IMR-90 (cell line): ENCODE data around the gene SCGB1A1. TPM values are rescaled to one million over a fixed set of nuclear protein-coding genes. Genes with fewer than 3 reads are reported as not detected.

Source experiments
- ATAC-seq: fragments of 200-7000 bp; cut with Tn5 transposase; 2 replicates; pipeline ENCODE4 v1.9.1; 2020; ENCODE audit warnings: low read depth, mild to moderate bottlenecking, moderate library complexity
- BruUV-seq: library from RNA; stranded (reverse); fragments of 400-500 nt; replicated peaks from 2 replicates; lab custom pipeline; 2021; lab: Mats Ljungman, UMichigan
- CTCF ChIA-PET: fragments of 300-600 bp; formaldehyde crosslinking; extraction: SDS; loops from one replicate; lab custom pipeline; 2021; ENCODE audit warnings: antibody characterized with exemption; lab: Yijun Ruan, JAX
- POLR2A ChIA-PET: fragments of 300-600 bp; sonication (Branson Sonifier 250); formaldehyde crosslinking; loops from one replicate; lab custom pipeline; 2022; ENCODE audit warnings: antibody characterized with exemption; ENCODE audit not compliant: unreplicated experiment; lab: Charles Lee
- DNase-seq: peaks from one replicate; pipeline ENCODE4 v3.0.0; 2013
- H2AFZ ChIP-seq: replicated peaks from 2 replicates; pipeline ENCODE3; 2013; ENCODE audit warnings: low read length, mild to moderate bottlenecking; ENCODE audit not compliant: poor library complexity
- H2AK5ac ChIP-seq: 2 replicates; pipeline ENCODE4 v1.6.1; 2013; ENCODE audit warnings: low read depth, low read length, inconsistent platforms
- H2AK9ac ChIP-seq: replicated peaks from 2 replicates; pipeline ENCODE3; 2013; ENCODE audit warnings: mild to moderate bottlenecking, low read depth, low read length, moderate library complexity; ENCODE audit not compliant: poor library complexity
- H2BK120ac ChIP-seq: 2 replicates; pipeline ENCODE4 v1.6.1; 2013; ENCODE audit warnings: low read depth, low read length, inconsistent platforms
- H2BK15ac ChIP-seq: 3 replicates; pipeline ENCODE4 v1.6.1; 2013; ENCODE audit warnings: low read depth, low read length, inconsistent platforms
- H2BK20ac ChIP-seq: 2 replicates; pipeline ENCODE4 v1.6.1; 2013; ENCODE audit warnings: low read depth, mild to moderate bottlenecking, inconsistent platforms, low read length, moderate library complexity
- H2BK5ac ChIP-seq: 2 replicates; pipeline ENCODE4 v1.6.1; 2013; ENCODE audit warnings: mild to moderate bottlenecking, low read depth, low read length, inconsistent platforms; ENCODE audit not compliant: poor library complexity, severe bottlenecking
- H3K14ac ChIP-seq: replicated peaks from 2 replicates; pipeline ENCODE4 v1.6.1; 2013; ENCODE audit warnings: low read depth, low read length, inconsistent platforms
- H3K18ac ChIP-seq: 2 replicates; pipeline ENCODE4 v1.6.1; 2013; ENCODE audit warnings: low read depth, low read length, control low read depth
- H3K23ac ChIP-seq: 2 replicates; pipeline ENCODE4 v1.6.1; 2013; ENCODE audit warnings: low read depth, low read length, inconsistent platforms
- H3K27ac ChIP-seq: 2 replicates; pipeline ENCODE4 v1.5.1; 2013; ENCODE audit warnings: mild to moderate bottlenecking, control low read depth, low read length; ENCODE audit not compliant: insufficient read depth
- H3K27me3 ChIP-seq: 2 replicates; pipeline ENCODE4 v1.6.1; 2013; ENCODE audit warnings: low read length; ENCODE audit not compliant: control insufficient read depth, insufficient read depth
- H3K36me3 ChIP-seq: 2 replicates; pipeline ENCODE4 v1.6.1; 2013; ENCODE audit warnings: low read length, mixed read lengths; ENCODE audit not compliant: control insufficient read depth, insufficient read depth
- H3K4ac ChIP-seq: 2 replicates; pipeline ENCODE4 v1.6.1; 2013; ENCODE audit warnings: low read depth, low read length, inconsistent platforms
- H3K4me1 ChIP-seq: 2 replicates; pipeline ENCODE4 v1.6.1; 2013; ENCODE audit warnings: low read length, mixed read lengths; ENCODE audit not compliant: control insufficient read depth, insufficient read depth
- H3K4me2 ChIP-seq: 2 replicates; pipeline ENCODE4 v1.6.1; 2013; ENCODE audit warnings: low read depth, mild to moderate bottlenecking, control low read depth, low read length, moderate library complexity
- H3K4me3 ChIP-seq: 2 replicates; pipeline ENCODE4 v1.5.1; 2013; ENCODE audit warnings: low read depth, mild to moderate bottlenecking, control low read depth, low read length, moderate library complexity; ENCODE audit not compliant: insufficient read depth
- H3K56ac ChIP-seq: 2 replicates; pipeline ENCODE4 v1.6.1; 2013; ENCODE audit warnings: low read length, inconsistent platforms; ENCODE audit not compliant: insufficient read depth; ENCODE audit errors: extremely low read depth
- H3K79me1 ChIP-seq, 2 experiments: 2 replicates each; pipeline ENCODE4 v1.6.1; 2013; ENCODE audit warnings: low read length in 2 of 2, inconsistent platforms in 1 of 2, low read depth in 1 of 2
- H3K9ac ChIP-seq: 2 replicates; pipeline ENCODE4 v1.6.1; 2013; ENCODE audit warnings: low read depth, low read length, control low read depth
- H3K9me1 ChIP-seq: 2 replicates; pipeline ENCODE4 v1.6.1; 2013; ENCODE audit warnings: low read length, inconsistent platforms; ENCODE audit not compliant: insufficient read depth
- H3K9me3 ChIP-seq: 2 replicates; pipeline ENCODE4 v1.6.1; 2013; ENCODE audit warnings: low read length; ENCODE audit not compliant: control insufficient read depth, insufficient read depth
- H4K20me1 ChIP-seq: 2 replicates; pipeline ENCODE4 v1.6.1; 2013; ENCODE audit warnings: low read length, inconsistent platforms; ENCODE audit not compliant: insufficient read depth
- H4K5ac ChIP-seq: 2 replicates; pipeline ENCODE4 v1.6.1; 2013; ENCODE audit warnings: mild to moderate bottlenecking, low read depth, low read length, control low read depth
- H4K8ac ChIP-seq, 2 experiments: 2 replicates each; pipeline ENCODE4 v1.6.1; 2013; ENCODE audit warnings: low read depth in 2 of 2, low read length in 2 of 2, control low read depth in 1 of 2, inconsistent platforms in 1 of 2
- H4K91ac ChIP-seq: 2 replicates; pipeline ENCODE4 v1.6.1; 2013; ENCODE audit warnings: low read depth, low read length, inconsistent platforms; ENCODE audit not compliant: insufficient read depth
- BHLHE40 ChIP-seq: fragments of 150-350 bp; IDR thresholded peaks from 2 replicates; pipeline ENCODE4 v1.6.1; 2016; ENCODE audit warnings: mild to moderate bottlenecking, low read depth, low read length
- CEBPB ChIP-seq: IDR thresholded peaks from 2 replicates; pipeline ENCODE4 v1.6.1; 2012; ENCODE audit warnings: low read depth, low read length, improper control_type of control experiment
- CHD1 ChIP-seq: IDR thresholded peaks from 2 replicates; pipeline ENCODE4 v1.6.1; 2012; ENCODE audit warnings: low read depth, low read length, improper control_type of control experiment
- CTCF ChIP-seq: conservative IDR thresholded peaks from 2 replicates; pipeline ENCODE4 v1.5.1; 2012; ENCODE audit warnings: mild to moderate bottlenecking, low read depth, low read length, improper control_type of control experiment
- ELK1 ChIP-seq: fragments of 150-350 bp; IDR thresholded peaks from 2 replicates; pipeline ENCODE4 v1.6.1; 2016; ENCODE audit warnings: low read depth, mild to moderate bottlenecking, low read length, moderate library complexity, borderline replicate concordance
- FOS ChIP-seq: fragments of 150-350 bp; IDR thresholded peaks from 2 replicates; pipeline ENCODE4 v1.6.1; 2016; ENCODE audit warnings: low read depth, low read length
- MAFK ChIP-seq: IDR thresholded peaks from 2 replicates; pipeline ENCODE4 v1.6.1; 2012; ENCODE audit warnings: low read depth, low read length, improper control_type of control experiment
- MAZ ChIP-seq: IDR thresholded peaks from 2 replicates; pipeline ENCODE4 v1.6.1; 2012; ENCODE audit warnings: low read depth, mild to moderate bottlenecking, low read length, improper control_type of control experiment, moderate library complexity, borderline replicate concordance
- MXI1 ChIP-seq: IDR thresholded peaks from 2 replicates; pipeline ENCODE4 v1.6.1; 2012; ENCODE audit warnings: low read depth, mild to moderate bottlenecking, low read length, moderate library complexity, borderline replicate concordance
- NFE2L2 ChIP-seq: fragments of 150-350 bp; IDR thresholded peaks from 2 replicates; pipeline ENCODE4 v1.6.1; 2016; ENCODE audit warnings: low read depth, mild to moderate bottlenecking, low read length
- POLR2A ChIP-seq: IDR thresholded peaks from 2 replicates; pipeline ENCODE4 v1.6.1; 2012; ENCODE audit warnings: mild to moderate bottlenecking, low read depth, low read length
- RAD21 ChIP-seq: IDR thresholded peaks from 2 replicates; pipeline ENCODE4 v1.6.1; 2012; ENCODE audit warnings: low read length, improper control_type of control experiment
- RCOR1 ChIP-seq: IDR thresholded peaks from 2 replicates; pipeline ENCODE4 v1.6.1; 2012; ENCODE audit warnings: mild to moderate bottlenecking, low read length, improper control_type of control experiment; ENCODE audit not compliant: insufficient replicate concordance
- RFX5 ChIP-seq: IDR thresholded peaks from 2 replicates; pipeline ENCODE4 v1.8.0; 2012; ENCODE audit warnings: low read depth, mild to moderate bottlenecking, low read length, moderate library complexity
- SMC3 ChIP-seq: fragments of 150-350 bp; IDR thresholded peaks from 2 replicates; pipeline ENCODE4 v1.6.1; 2016; ENCODE audit warnings: low read depth, mild to moderate bottlenecking, antibody characterized with exemption, low read length, moderate library complexity
- USF2 ChIP-seq: fragments of 150-350 bp; IDR thresholded peaks from 2 replicates; pipeline ENCODE4 v1.6.1; 2017; ENCODE audit warnings: mild to moderate bottlenecking, antibody characterized with exemption, low read length, low read depth
- WGBS, 2 experiments: methylation state at CpG; one replicate each; pipeline versions ENCODE4 v1.1.5 to v1.1.7; 2013; ENCODE audit warnings: missing lambda C conversion rate in 2 of 2; ENCODE audit not compliant: insufficient read length in 1 of 2; ENCODE audit errors: extremely low coverage in 2 of 2; 5-methylcytosine and 5-hydroxymethylcytosine counted together
- dilution Hi-C: fragments of 300-500 bp; cut with HindIII; formaldehyde crosslinking; loops from one replicate; pipeline ENCODE4 v1.14.3; 2018; ENCODE audit warnings: low sequenced_read_pairs; ENCODE audit not compliant: unreplicated experiment
- in situ Hi-C: fragments of 300-500 bp; cut with MboI; formaldehyde crosslinking; loops from 3 replicates; pipeline ENCODE4 v1.14.3; 2019; ENCODE audit warnings: low sequenced_read_pairs, inconsistent platforms, mixed read lengths
- intact Hi-C: fragments of 100-400 bp; cut with micrococcal nuclease; formaldehyde crosslinking; loops from 2 replicates; pipeline ENCODE4 v1.10.0; 2022
- polyA plus RNA-seq, 3 experiments: library from polyadenylated mRNA; depleted of rRNA; stranded (reverse); fragments of >200 nt; gene quantifications; 2 replicates each; pipeline ENCODE4 v1.2.3, GENCODE V29; 2012; ENCODE audit warnings: low replicate concordance in 1 of 3
- total RNA-seq: library from RNA; depleted of rRNA; stranded (reverse); fragments of >200 nt; gene quantifications from 2 replicates; pipeline ENCODE4 v1.2.3, GENCODE V29; 2012

SCGB1A1 gene
- total and polyA plus RNA-seq, 2 of the 4 experiments (the other 2 are of a cell fraction), result not detected

GRCh38 chr11:62406034-62406433 is 12.8 kb upstream of the SCGB1A1 start:
- in situ Hi-C loops, result no loop called here
- H3K14ac ChIP-seq, result no peak overlapping the region

More at GRCh38 chr11:62406034-62406433, 12.8 kb upstream of the SCGB1A1 start:
- Histone ChIP-seq H3K4me3 (no peak overlapping the region), H3K27ac (no peak overlapping the region), H2BK5ac (no peak overlapping the region), H3K79me1 (no peaks in the 10 kb centered on the region), H2AFZ (no peak overlapping the region), H3K9ac (no peak overlapping the region), H3K23ac (no peak overlapping the region), H4K5ac (no peak overlapping the region), H3K27me3 (no peaks in the 10 kb centered on the region), H4K91ac (no peak overlapping the region), H4K8ac (no peak overlapping the region), H2AK5ac (no peak overlapping the region), H4K20me1 (no peaks in the 10 kb centered on the region), H3K4ac (no peak overlapping the region), H3K9me1 (no peaks in the 10 kb centered on the region), H3K4me1 (peaks cover 1% of the 10 kb centered on the region), H3K4me2 (no peak overlapping the region), H2BK120ac (no peak overlapping the region), H2BK15ac (no peak overlapping the region), H3K36me3 (no peaks in the 10 kb centered on the region), H3K9me3 (no peaks in the 10 kb centered on the region), H2BK20ac (no peak overlapping the region), H3K56ac (no peak overlapping the region), H2AK9ac (no peak overlapping the region), H3K18ac (no peak overlapping the region)
- no peak for ATAC-seq
- WGBS, 2 experiments, result no CpG with 5 or more reads among the region's 4 CpGs
- no TSS peak for BruUV-seq
- ChIA-PET CTCF (no interaction called here), POLR2A (no interaction called here)
- intact Hi-C loops, result no loop called here
- no peak for DNase-seq
- dilution Hi-C loops, result no loop called here
- no peak for TF ChIP-seq RCOR1
- no peak for TF ChIP-seq RAD21
- TF ChIP-seq CEBPB, result no peak
- TF ChIP-seq USF2, result no peak
- TF ChIP-seq MAFK, result no peak
- TF ChIP-seq CTCF, result no peak
- TF ChIP-seq RFX5, result no peak
- TF ChIP-seq SMC3, result no peak
- no peak for TF ChIP-seq ELK1
- TF ChIP-seq POLR2A, result no peak
- no peak for TF ChIP-seq NFE2L2
- TF ChIP-seq MXI1, result no peak
- no peak for TF ChIP-seq CHD1
- no peak for TF ChIP-seq FOS
- TF ChIP-seq BHLHE40, result no peak
- no peak for TF ChIP-seq MAZ
